ENCODE results near the gene KCNH3.

DNA sequence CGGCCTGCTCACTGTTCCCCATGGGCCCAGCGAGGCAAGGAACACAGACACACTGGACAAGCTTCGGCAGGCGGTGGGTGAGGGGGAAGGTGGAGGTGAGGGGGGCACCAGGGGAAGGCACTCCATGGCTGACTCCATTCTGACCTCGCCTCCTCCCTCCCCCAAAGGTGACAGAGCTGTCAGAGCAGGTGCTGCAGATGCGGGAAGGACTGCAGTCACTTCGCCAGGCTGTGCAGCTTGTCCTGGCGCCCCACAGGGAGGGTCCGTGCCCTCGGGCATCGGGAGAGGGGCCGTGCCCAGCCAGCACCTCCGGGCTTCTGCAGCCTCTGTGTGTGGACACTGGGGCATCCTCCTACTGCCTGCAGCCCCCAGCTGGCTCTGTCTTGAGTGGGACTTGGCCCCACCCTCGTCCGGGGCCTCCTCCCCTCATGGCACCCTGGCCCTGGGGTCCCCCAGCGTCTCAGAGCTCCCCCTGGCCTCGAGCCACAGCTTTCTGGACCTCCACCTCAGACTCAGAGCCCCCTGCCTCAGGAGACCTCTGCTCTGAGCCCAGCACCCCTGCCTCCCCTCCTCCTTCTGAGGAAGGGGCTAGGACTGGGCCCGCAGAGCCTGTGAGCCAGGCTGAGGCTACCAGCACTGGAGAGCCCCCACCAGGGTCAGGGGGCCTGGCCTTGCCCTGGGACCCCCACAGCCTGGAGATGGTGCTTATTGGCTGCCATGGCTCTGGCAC, 18.5 kb downstream of the KCNH3 start:
- TF ChIP-seq, protein P1, sequence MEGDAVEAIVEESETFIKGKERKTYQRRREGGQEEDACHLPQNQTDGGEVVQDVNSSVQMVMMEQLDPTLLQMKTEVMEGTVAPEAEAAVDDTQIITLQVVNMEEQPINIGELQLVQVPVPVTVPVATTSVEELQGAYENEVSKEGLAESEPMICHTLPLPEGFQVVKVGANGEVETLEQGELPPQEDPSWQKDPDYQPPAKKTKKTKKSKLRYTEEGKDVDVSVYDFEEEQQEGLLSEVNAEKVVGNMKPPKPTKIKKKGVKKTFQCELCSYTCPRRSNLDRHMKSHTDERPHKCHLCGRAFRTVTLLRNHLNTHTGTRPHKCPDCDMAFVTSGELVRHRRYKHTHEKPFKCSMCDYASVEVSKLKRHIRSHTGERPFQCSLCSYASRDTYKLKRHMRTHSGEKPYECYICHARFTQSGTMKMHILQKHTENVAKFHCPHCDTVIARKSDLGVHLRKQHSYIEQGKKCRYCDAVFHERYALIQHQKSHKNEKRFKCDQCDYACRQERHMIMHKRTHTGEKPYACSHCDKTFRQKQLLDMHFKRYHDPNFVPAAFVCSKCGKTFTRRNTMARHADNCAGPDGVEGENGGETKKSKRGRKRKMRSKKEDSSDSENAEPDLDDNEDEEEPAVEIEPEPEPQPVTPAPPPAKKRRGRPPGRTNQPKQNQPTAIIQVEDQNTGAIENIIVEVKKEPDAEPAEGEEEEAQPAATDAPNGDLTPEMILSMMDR (IDR thresholded peaks at IDR 0.05; ENCODE audit: extremely low read depth in 1 of 2, insufficient read depth in 1 of 2, low read depth in 1 of 2, low read length in 2 of 2): no peak
- TF ChIP-seq POLR2AphosphoS5 (IDR thresholded peaks at IDR 0.05; ENCODE audit: insufficient read depth, low read depth, low read length): no peak
- no peak for TF ChIP-seq MYC (IDR thresholded peaks at IDR 0.05; ENCODE audit: low read depth, low read length)
- TF ChIP-seq, protein P2, sequence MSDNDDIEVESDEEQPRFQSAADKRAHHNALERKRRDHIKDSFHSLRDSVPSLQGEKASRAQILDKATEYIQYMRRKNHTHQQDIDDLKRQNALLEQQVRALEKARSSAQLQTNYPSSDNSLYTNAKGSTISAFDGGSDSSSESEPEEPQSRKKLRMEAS (IDR thresholded peaks at IDR 0.05; ENCODE audit: insufficient read depth, insufficient read length): no peak
- TF ChIP-seq POLR2A (IDR thresholded peaks at IDR 0.05; ENCODE audit: low read depth, low read length): no peak
- TF ChIP-seq EZH2 (IDR thresholded peaks at IDR 0.05; ENCODE audit: borderline replicate concordance, low read depth, low read length, severe bottlenecking): no peak
- TF ChIP-seq FOS (IDR thresholded peaks at IDR 0.05; ENCODE audit: borderline replicate concordance, insufficient read depth, low read length): no peak

Measured in endothelial cell of umbilical vein (primary cell).